Thyroid gland (tissue), 4 donors: ENCODE measurements around the gene DCANP1. TPM values are rescaled to one million over a fixed set of nuclear protein-coding genes. Genes with fewer than 3 reads are reported as not detected.

ENCODE experiments used
- DNase-seq, 2 donors: peaks; one replicate each; pipeline ENCODE4 v3.0.0-alpha.2; 2019
- H3K27ac ChIP-seq, 3 donors: fragments of 200-600 bp; sonication (generic); 1 replicate in 2 of 3; 2 replicates in 1 of 3; pipeline ENCODE4 v1.5.1; 2016 to 2019; ENCODE audit warnings: mild to moderate bottlenecking in 1 of 3, moderate library complexity in 1 of 3
- H3K27me3 ChIP-seq: fragments of 200-600 bp; sonication (generic); one replicate; pipeline ENCODE4 v1.5.1; 2019
- H3K36me3 ChIP-seq, 2 donors: fragments of 200-600 bp; sonication (generic); one replicate each; pipeline ENCODE4 v1.5.1; 2016 to 2019
- H3K4me1 ChIP-seq, 2 donors: fragments of 200-600 bp; sonication (generic); one replicate each; pipeline ENCODE4 v1.5.1; 2017 to 2019
- H3K4me3 ChIP-seq, 3 donors: fragments of 200-600 bp; sonication (generic); replicated peaks in 1 of 3; 1 replicate in 2 of 3; 2 replicates in 1 of 3; pipeline ENCODE4 v1.5.1; 2016; ENCODE audit warnings: mild to moderate bottlenecking in 1 of 3
- H3K9me3 ChIP-seq: fragments of 200-600 bp; sonication (generic); one replicate; pipeline ENCODE4 v1.5.1; 2017
- POLR2A ChIP-seq, 2 donors: fragments of 450-650 bp; IDR thresholded peaks; one replicate each; pipeline ENCODE4 v1.6.1; 2017; ENCODE audit warnings: antibody characterized with exemption in 2 of 2, mild to moderate bottlenecking in 2 of 2, moderate library complexity in 1 of 2
- WGBS, 2 donors: methylation state at CpG; one replicate each; pipeline ENCODE4 v1.1.5; 2017; 5-methylcytosine and 5-hydroxymethylcytosine counted together
- intact Hi-C: fragments of 100-400 bp; cut with DNase I; formaldehyde crosslinking; loops from one replicate; pipeline ENCODE4 v1.15.1; 2023
- total RNA-seq, 4 donors: library from RNA; depleted of rRNA; stranded (reverse); fragments of >200 nt; gene quantifications; one replicate each; pipeline ENCODE4 v1.2.3, GENCODE V29; 2016
- TF ChIP-seq, protein P1 (sequence below), 6 experiments: fragments of 200-600 bp in 3 of 6; fragments of 450-650 bp in 3 of 6; sonication (generic) in 3 of 6; IDR thresholded peaks; one replicate each; pipeline ENCODE4 v1.5.1; 2016 to 2019; ENCODE audit warnings: antibody characterized with exemption in 6 of 6, mild to moderate bottlenecking in 2 of 6, inconsistent platforms in 1 of 6, moderate library complexity in 1 of 6

DCANP1 gene
- total RNA-seq, 4 donors from 2014 or later = not detected

DNA sequence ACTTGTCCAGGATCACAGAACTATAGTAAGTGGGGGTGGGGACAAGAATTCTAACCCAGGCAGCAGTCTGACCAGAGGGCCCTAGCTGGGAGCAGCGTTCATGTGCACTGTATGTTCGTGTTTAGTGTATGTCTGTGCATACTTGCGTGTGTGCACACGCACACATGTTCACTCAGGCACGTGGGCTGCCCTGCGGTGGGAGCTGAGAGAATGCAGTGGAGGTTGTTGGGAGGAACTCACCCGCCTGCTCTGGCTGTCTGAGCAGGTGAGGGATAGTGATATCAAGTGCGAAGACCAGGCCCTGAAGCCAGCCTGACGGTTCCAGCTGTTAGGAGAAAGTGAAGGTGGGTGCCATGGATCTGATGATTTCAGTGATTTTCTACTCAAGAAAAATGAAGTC is 942 bp downstream of the DCANP1 start:
- Histone ChIP-seq H3K36me3 (no peaks in the 10 kb centered on the region), H3K4me1 (no peaks in the 10 kb centered on the region), H3K27ac (no peak overlapping the region), H3K9me3 (no peaks in the 10 kb centered on the region), H3K4me3 (no peak overlapping the region), H3K27me3 (no peaks in the 10 kb centered on the region)
- WGBS, 2 donors = 83 to 95% methylated on average over 9 of the region's 9 CpGs
- no peak for DNase-seq
- TF ChIP-seq, protein P1, sequence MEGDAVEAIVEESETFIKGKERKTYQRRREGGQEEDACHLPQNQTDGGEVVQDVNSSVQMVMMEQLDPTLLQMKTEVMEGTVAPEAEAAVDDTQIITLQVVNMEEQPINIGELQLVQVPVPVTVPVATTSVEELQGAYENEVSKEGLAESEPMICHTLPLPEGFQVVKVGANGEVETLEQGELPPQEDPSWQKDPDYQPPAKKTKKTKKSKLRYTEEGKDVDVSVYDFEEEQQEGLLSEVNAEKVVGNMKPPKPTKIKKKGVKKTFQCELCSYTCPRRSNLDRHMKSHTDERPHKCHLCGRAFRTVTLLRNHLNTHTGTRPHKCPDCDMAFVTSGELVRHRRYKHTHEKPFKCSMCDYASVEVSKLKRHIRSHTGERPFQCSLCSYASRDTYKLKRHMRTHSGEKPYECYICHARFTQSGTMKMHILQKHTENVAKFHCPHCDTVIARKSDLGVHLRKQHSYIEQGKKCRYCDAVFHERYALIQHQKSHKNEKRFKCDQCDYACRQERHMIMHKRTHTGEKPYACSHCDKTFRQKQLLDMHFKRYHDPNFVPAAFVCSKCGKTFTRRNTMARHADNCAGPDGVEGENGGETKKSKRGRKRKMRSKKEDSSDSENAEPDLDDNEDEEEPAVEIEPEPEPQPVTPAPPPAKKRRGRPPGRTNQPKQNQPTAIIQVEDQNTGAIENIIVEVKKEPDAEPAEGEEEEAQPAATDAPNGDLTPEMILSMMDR (IDR thresholded peaks at IDR 0.05) = no peak
- TF ChIP-seq POLR2A (IDR thresholded peaks at IDR 0.05) = no peak
- intact Hi-C loops = no loop called here

GRCh38 chr5:135445306-135445985 is 1.7 kb downstream of the DCANP1 start:
- WGBS, 2 donors = 82 to 97% methylated on average over 9 to 13 of the region's 14 CpGs
- intact Hi-C loops = no loop called here
- no peaks in the 10 kb centered on the region for H3K27me3 ChIP-seq
- no peak overlapping the region for H3K27ac ChIP-seq
- no peak for DNase-seq
- H3K4me1 ChIP-seq = no peaks in the 10 kb centered on the region
- no peaks in the 10 kb centered on the region for H3K9me3 ChIP-seq
- TF ChIP-seq, protein P1 (IDR thresholded peaks at IDR 0.05) = no peak
- TF ChIP-seq POLR2A (IDR thresholded peaks at IDR 0.05) = no peak
- no peaks in the 10 kb centered on the region for H3K36me3 ChIP-seq
- no peak overlapping the region for H3K4me3 ChIP-seq

GRCh38 chr5:135444881-135445280 is 2.3 kb downstream of the DCANP1 start:
- intact Hi-C loops = no loop called here
- Histone ChIP-seq H3K27ac (no peak overlapping the region), H3K9me3 (no peaks in the 10 kb centered on the region), H3K4me3 (no peak overlapping the region), H3K27me3 (no peaks in the 10 kb centered on the region), H3K4me1 (peaks cover 0 to 2% of the 10 kb centered on the region in 2 donors), H3K36me3 (no peaks in the 10 kb centered on the region)
- WGBS, 2 donors = 89 to 97% methylated on average over 6 of the region's 6 CpGs
- no peak for DNase-seq
- no peak for TF ChIP-seq POLR2A (IDR thresholded peaks at IDR 0.05)
- TF ChIP-seq, protein P1 (IDR thresholded peaks at IDR 0.05) = no peak

- DNase-seq = no peak
- 90 to 92% methylated on average over 13 of the region's 13 CpGs for WGBS, 2 donors
- intact Hi-C loops = no loop called here
- Histone ChIP-seq H3K4me1 (peaks cover 0 to 7% of the 10 kb centered on the region in 2 donors), H3K36me3 (no peaks in the 10 kb centered on the region), H3K9me3 (no peaks in the 10 kb centered on the region), H3K4me3 (no peak overlapping the region), H3K27me3 (no peaks in the 10 kb centered on the region), H3K27ac (no peak overlapping the region)
- TF ChIP-seq, protein P1 (IDR thresholded peaks at IDR 0.05) = no peak
- TF ChIP-seq POLR2A (IDR thresholded peaks at IDR 0.05) = no peak
These were observed 2.8 kb downstream of the DCANP1 start for GRCh38 chr5:135444360-135444759.

DNA sequence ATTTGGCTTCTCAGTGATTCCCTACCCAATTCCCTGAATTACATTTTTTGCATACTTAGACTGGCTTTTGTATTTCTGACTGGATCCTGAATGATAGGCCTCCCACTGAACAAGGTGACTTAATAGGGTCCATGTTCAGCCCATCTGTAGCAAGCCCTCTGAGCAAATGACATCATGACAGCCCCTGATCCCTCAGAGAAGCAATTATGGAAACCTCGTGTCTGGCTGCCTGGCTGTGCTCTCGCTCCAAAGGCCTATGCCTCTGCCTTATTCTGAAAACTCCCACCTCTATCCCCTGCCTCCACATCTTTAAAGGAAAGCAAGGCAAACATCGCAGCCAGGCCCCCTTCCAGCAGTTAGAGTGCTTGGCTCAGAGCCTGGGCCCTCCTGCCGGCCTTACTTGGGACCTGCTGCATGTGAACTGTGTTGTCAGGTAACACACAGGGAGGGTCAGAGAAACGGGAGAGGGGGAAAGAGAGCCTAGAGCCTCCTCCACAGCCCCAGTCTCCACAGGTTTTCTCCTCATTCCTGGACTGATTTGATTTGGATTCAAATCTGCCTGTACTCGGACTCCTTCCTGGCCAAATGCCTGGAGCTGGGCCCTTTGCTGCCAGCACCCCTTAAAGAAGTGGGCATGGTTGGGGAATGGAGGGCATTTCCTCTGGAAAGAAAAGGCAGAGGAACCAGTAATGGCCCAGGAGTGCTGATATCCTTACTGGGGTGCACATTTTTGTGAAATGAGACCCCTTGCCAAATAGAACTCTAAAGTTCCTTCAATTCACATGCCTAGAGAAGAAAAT is 3.8 kb downstream of the DCANP1 start:
- H3K27me3 ChIP-seq = no peaks in the 10 kb centered on the region
- no peak overlapping the region for H3K27ac ChIP-seq
- 52 to 57% methylated on average over 6 of the region's 6 CpGs for WGBS, 2 donors
- H3K9me3 ChIP-seq = no peaks in the 10 kb centered on the region
- peaks cover 5 to 13% of the 10 kb centered on the region in 2 donors for H3K4me1 ChIP-seq
- intact Hi-C loops = no loop called here
- H3K36me3 ChIP-seq = no peaks in the 10 kb centered on the region
- DNase-seq = peak; percentile 24 to 26
- no peak overlapping the region for H3K4me3 ChIP-seq
- TF ChIP-seq, protein P1 (IDR thresholded peaks at IDR 0.05) = no peak
- TF ChIP-seq POLR2A (IDR thresholded peaks at IDR 0.05) = no peak
